Measurements from ENCODE around the gene BSDC1.

DNA sequence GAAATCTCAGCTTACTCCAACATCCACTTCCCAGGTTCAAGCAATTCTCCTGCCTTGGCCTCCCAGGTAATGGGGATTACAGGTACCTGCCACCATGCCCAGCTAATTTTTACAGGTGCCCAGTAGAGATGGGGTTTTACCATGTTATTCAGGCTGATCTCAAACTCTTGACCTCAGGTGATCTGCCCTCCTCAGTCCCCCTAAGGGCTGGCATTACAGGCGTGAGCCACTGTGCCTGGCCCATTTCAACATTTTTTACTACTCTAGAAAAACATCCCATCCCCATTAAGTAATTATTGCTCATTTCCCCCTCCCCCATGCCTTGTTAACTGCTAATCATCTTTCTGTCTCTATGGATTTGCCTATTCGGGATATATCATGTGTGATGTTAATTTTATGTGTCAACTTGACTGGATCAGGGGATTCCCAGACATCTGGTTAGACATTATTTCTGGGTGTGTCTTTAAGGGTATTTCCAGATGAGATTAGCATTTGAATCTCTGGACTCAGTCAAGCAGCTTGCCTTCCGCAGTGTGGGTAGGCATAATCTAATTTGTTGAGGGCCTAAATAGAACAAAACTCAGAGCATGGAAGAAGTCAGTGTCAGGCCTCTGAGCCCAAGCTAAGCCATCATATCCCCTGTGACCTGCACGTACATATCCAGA is 37.6 kb upstream of the BSDC1 start:
- TF ChIP-seq, protein P1, sequence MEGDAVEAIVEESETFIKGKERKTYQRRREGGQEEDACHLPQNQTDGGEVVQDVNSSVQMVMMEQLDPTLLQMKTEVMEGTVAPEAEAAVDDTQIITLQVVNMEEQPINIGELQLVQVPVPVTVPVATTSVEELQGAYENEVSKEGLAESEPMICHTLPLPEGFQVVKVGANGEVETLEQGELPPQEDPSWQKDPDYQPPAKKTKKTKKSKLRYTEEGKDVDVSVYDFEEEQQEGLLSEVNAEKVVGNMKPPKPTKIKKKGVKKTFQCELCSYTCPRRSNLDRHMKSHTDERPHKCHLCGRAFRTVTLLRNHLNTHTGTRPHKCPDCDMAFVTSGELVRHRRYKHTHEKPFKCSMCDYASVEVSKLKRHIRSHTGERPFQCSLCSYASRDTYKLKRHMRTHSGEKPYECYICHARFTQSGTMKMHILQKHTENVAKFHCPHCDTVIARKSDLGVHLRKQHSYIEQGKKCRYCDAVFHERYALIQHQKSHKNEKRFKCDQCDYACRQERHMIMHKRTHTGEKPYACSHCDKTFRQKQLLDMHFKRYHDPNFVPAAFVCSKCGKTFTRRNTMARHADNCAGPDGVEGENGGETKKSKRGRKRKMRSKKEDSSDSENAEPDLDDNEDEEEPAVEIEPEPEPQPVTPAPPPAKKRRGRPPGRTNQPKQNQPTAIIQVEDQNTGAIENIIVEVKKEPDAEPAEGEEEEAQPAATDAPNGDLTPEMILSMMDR (IDR thresholded peaks at IDR 0.05): no peak
- no peak for TF ChIP-seq POLR2A (IDR thresholded peaks at IDR 0.05)
